ENCODE measurements around the gene PLD1. TPM values are rescaled to one million over a fixed set of nuclear protein-coding genes. Genes with fewer than 3 reads are reported as not detected.

Gene PLD1
- total and polyA plus RNA-seq, 4 donors, result 4.9 to 31.5 (median 18.6) TPM

DNA sequence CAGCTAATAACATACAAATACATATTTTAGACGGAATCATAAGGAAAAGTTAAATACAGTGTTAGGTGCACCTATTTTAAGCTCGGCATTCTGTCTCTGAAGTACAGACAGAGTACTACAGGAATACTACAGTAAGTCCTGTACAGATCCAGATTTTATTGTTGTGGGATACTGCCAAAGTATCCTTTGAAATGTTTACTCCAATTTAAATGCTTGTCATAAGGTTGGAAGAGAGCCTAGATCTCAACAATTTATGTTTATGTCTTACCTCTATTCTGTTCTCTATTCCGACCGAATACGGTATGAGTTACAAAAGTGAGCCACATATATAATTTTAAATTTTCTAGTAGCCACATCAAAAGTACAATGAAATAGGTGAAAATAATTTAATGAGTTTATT, 25.3 kb downstream of the PLD1 start:
- Histone ChIP-seq H3K27me3 (ENCODE audit: control insufficient read depth in 4 of 4, insufficient read depth in 4 of 4, low read length in 3 of 4) (no peaks in the 10 kb centered on the region), H3K27ac (ENCODE audit: low read depth in 1 of 2, low read length in 2 of 2) (no peak overlapping the region), H3K4me3 (ENCODE audit: low read depth in 1 of 3, low read length in 3 of 3) (no peak overlapping the region), H3K9me3 (ENCODE audit: control insufficient read depth in 4 of 4, low read length in 3 of 4) (no peaks in the 10 kb centered on the region), H3K4me1 (ENCODE audit: control insufficient read depth in 4 of 4, insufficient read depth in 4 of 4, low read length in 3 of 4) (peaks cover 0 to 6% (median 3%) of the 10 kb centered on the region in 4 donors), H3K9ac (ENCODE audit: low read depth in 1 of 2, low read length in 2 of 2) (no peak overlapping the region), H3K36me3 (ENCODE audit: control insufficient read depth in 4 of 4, insufficient read depth in 3 of 4, low read depth in 1 of 4, low read length in 3 of 4) (no peaks in the 10 kb centered on the region)
- WGBS, result 86% methylated on average over 5 of the region's 5 CpGs
- no peak for DNase-seq (ENCODE audit: low spot score)
- TF ChIP-seq TAF1 (conservative IDR thresholded peaks at IDR 0.05), result no peak
- TF ChIP-seq HNF4G (IDR thresholded peaks at IDR 0.05), result no peak
- no peak for TF ChIP-seq RXRA (IDR thresholded peaks at IDR 0.05)
- TF ChIP-seq HNF4A (conservative IDR thresholded peaks at IDR 0.05), result no peak
- TF ChIP-seq FOXA1 (IDR thresholded peaks at IDR 0.05), result no peak
- TF ChIP-seq, protein P1, sequence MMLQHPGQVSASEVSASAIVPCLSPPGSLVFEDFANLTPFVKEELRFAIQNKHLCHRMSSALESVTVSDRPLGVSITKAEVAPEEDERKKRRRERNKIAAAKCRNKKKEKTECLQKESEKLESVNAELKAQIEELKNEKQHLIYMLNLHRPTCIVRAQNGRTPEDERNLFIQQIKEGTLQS (IDR thresholded peaks at IDR 0.05), result no peak
- TF ChIP-seq, protein P2, sequence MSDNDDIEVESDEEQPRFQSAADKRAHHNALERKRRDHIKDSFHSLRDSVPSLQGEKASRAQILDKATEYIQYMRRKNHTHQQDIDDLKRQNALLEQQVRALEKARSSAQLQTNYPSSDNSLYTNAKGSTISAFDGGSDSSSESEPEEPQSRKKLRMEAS (IDR thresholded peaks at IDR 0.05), result no peak
- TF ChIP-seq, protein P3, sequence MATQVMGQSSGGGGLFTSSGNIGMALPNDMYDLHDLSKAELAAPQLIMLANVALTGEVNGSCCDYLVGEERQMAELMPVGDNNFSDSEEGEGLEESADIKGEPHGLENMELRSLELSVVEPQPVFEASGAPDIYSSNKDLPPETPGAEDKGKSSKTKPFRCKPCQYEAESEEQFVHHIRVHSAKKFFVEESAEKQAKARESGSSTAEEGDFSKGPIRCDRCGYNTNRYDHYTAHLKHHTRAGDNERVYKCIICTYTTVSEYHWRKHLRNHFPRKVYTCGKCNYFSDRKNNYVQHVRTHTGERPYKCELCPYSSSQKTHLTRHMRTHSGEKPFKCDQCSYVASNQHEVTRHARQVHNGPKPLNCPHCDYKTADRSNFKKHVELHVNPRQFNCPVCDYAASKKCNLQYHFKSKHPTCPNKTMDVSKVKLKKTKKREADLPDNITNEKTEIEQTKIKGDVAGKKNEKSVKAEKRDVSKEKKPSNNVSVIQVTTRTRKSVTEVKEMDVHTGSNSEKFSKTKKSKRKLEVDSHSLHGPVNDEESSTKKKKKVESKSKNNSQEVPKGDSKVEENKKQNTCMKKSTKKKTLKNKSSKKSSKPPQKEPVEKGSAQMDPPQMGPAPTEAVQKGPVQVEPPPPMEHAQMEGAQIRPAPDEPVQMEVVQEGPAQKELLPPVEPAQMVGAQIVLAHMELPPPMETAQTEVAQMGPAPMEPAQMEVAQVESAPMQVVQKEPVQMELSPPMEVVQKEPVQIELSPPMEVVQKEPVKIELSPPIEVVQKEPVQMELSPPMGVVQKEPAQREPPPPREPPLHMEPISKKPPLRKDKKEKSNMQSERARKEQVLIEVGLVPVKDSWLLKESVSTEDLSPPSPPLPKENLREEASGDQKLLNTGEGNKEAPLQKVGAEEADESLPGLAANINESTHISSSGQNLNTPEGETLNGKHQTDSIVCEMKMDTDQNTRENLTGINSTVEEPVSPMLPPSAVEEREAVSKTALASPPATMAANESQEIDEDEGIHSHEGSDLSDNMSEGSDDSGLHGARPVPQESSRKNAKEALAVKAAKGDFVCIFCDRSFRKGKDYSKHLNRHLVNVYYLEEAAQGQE (IDR thresholded peaks at IDR 0.05), result no peak
- TF ChIP-seq GABPA (IDR thresholded peaks at IDR 0.05 in 1 of 2, conservative IDR thresholded peaks at IDR 0.05 in 1 of 2), result no peak
- TF ChIP-seq, protein P4, sequence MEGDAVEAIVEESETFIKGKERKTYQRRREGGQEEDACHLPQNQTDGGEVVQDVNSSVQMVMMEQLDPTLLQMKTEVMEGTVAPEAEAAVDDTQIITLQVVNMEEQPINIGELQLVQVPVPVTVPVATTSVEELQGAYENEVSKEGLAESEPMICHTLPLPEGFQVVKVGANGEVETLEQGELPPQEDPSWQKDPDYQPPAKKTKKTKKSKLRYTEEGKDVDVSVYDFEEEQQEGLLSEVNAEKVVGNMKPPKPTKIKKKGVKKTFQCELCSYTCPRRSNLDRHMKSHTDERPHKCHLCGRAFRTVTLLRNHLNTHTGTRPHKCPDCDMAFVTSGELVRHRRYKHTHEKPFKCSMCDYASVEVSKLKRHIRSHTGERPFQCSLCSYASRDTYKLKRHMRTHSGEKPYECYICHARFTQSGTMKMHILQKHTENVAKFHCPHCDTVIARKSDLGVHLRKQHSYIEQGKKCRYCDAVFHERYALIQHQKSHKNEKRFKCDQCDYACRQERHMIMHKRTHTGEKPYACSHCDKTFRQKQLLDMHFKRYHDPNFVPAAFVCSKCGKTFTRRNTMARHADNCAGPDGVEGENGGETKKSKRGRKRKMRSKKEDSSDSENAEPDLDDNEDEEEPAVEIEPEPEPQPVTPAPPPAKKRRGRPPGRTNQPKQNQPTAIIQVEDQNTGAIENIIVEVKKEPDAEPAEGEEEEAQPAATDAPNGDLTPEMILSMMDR (IDR thresholded peaks at IDR 0.05; ENCODE audit: low read depth, low read length, missing input control), result no peak
- no peak for TF ChIP-seq EGR1 (IDR thresholded peaks at IDR 0.05; ENCODE audit: low read depth in 2 of 2)
- TF ChIP-seq NR2F2 (IDR thresholded peaks at IDR 0.05), result no peak

DNA sequence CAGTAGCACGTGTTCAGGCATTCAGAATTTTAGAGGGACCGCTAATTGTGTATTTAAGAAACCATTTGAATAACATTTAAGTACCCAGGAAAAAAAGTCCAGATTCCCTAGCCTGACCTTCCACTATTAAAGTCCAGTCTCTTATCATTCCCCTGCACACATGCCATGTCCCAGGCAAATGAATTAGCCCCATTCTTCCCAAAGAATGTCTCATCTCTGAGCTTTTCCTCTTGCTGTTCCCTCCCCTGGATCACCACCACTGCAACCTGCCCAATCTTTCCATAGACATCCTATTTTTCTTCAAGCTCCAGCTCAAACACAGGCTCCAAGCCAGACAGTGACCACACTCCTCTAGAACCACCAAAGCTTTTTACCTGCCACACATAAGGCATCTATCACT, 25.9 kb downstream of the PLD1 start:
- DNase-seq (ENCODE audit: low spot score), result no peak
- H3K36me3 ChIP-seq (ENCODE audit: control insufficient read depth in 4 of 4, insufficient read depth in 3 of 4, low read depth in 1 of 4, low read length in 3 of 4), result no peaks in the 10 kb centered on the region
- no peak overlapping the region for H3K27ac ChIP-seq (ENCODE audit: low read depth in 1 of 2, low read length in 2 of 2)
- H3K4me1 ChIP-seq (ENCODE audit: control insufficient read depth in 4 of 4, insufficient read depth in 4 of 4, low read length in 3 of 4), result peaks cover 0 to 6% (median 3%) of the 10 kb centered on the region in 4 donors
- H3K9ac ChIP-seq (ENCODE audit: low read depth in 1 of 2, low read length in 2 of 2), result no peak overlapping the region
- 94% methylated on average over 2 of the region's 2 CpGs for WGBS
- TF ChIP-seq TAF1 (conservative IDR thresholded peaks at IDR 0.05) (no peak), FOXA2 (IDR thresholded peaks at IDR 0.05) (no peak), EGR1 (IDR thresholded peaks at IDR 0.05; ENCODE audit: low read depth in 2 of 2) (no peak), YY1 (IDR thresholded peaks at IDR 0.05) (no peak)
- TF ChIP-seq, protein P4 (IDR thresholded peaks at IDR 0.05; ENCODE audit: low read depth, low read length, missing input control), result no peak
- H3K4me3 ChIP-seq (ENCODE audit: low read depth in 1 of 3, low read length in 3 of 3), result no peak overlapping the region
- no peaks in the 10 kb centered on the region for H3K27me3 ChIP-seq (ENCODE audit: control insufficient read depth in 4 of 4, insufficient read depth in 4 of 4, low read length in 3 of 4)
- H3K9me3 ChIP-seq (ENCODE audit: control insufficient read depth in 4 of 4, low read length in 3 of 4), result no peaks in the 10 kb centered on the region
